Ascending aorta (tissue), 2 donors: ENCODE measurements around the gene MCUR1. TPM values are rescaled to one million over a fixed set of nuclear protein-coding genes. Genes with fewer than 3 reads are reported as not detected.
A peak's percentile ranks its signal among the peaks of the same experiment; 100 is the strongest.

Source experiments
- DNase-seq, 2 donors: peaks; one replicate each; pipeline ENCODE4 v3.0.0-alpha.2; 2019; ENCODE audit warnings: low spot score in 2 of 2
- H3K27ac ChIP-seq, 2 donors: fragments of 200-600 bp; sonication (generic); one replicate each; pipeline ENCODE4 v1.5.1; 2016 to 2017; ENCODE audit warnings: mild to moderate bottlenecking in 1 of 2
- H3K27me3 ChIP-seq: fragments of 200-600 bp; sonication (generic); one replicate; pipeline ENCODE4 v1.5.1; 2017
- H3K36me3 ChIP-seq, 2 donors: fragments of 200-600 bp; sonication (generic); one replicate each; pipeline ENCODE4 v1.5.1; 2016
- H3K4me1 ChIP-seq, 2 donors: fragments of 200-600 bp; sonication (generic); one replicate each; pipeline ENCODE4 v1.5.1; 2016 to 2017; ENCODE audit warnings: mild to moderate bottlenecking in 1 of 2
- H3K4me3 ChIP-seq, 2 donors: fragments of 200-600 bp; sonication (generic); one replicate each; pipeline ENCODE4 v1.5.1; 2016 to 2017; ENCODE audit warnings: mild to moderate bottlenecking in 1 of 2
- H3K9me3 ChIP-seq, 2 donors: fragments of 200-600 bp; sonication (generic); one replicate each; pipeline ENCODE4 v1.5.1; 2016
- CTCF ChIP-seq, 3 experiments: fragments of 200-600 bp in 2 of 3; fragments of 450-650 bp in 1 of 3; sonication (generic) in 2 of 3; IDR thresholded peaks; one replicate each; pipeline ENCODE4 v1.5.1; 2016 to 2019; ENCODE audit warnings: antibody characterized with exemption in 3 of 3, mild to moderate bottlenecking in 1 of 3, moderate library complexity in 1 of 3
- intact Hi-C: fragments of 100-400 bp; cut with DNase I; formaldehyde crosslinking; loops from one replicate; pipeline ENCODE4 v1.15.1; 2023
- total RNA-seq: library from RNA; depleted of rRNA; stranded (reverse); fragments of >200 nt; gene quantifications from one replicate; pipeline ENCODE4 v1.1.0, GENCODE V29; 2016

MCUR1 gene
- total RNA-seq, 1 donor from 2014 or later = 2.8 TPM

DNA sequence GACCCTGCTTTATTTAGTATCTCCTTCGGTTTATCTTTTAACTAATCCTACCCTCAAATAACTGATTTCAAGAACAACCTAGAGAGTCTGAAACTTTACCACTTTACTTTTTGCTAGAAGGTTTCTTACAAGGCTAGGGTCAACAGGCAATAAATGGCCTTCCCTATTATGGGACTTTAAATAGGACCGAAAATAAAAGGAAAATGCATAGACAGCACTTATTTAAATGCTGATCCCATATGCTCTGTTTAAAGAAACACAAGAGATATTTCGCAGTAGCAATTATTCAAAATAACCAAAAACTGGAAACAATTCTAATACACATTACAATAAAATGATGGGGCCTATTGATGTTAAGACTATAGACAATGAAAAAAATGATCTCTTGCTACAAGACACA is 13.7 kb downstream of the MCUR1 start:
- Histone ChIP-seq H3K27me3 (no peaks in the 10 kb centered on the region), H3K36me3 (peaks cover 38 to 48% of the 10 kb centered on the region in 2 donors), H3K4me1 (no peaks in the 10 kb centered on the region), H3K27ac (no peak overlapping the region), H3K4me3 (no peak overlapping the region), H3K9me3 (no peaks in the 10 kb centered on the region)
- TF ChIP-seq CTCF (IDR thresholded peaks at IDR 0.05) = no peak
- intact Hi-C loops = no loop called here
- no peak for DNase-seq

- no peak overlapping the region for H3K4me3 ChIP-seq
- peaks cover 45 to 49% of the 10 kb centered on the region in 2 donors for H3K36me3 ChIP-seq
- TF ChIP-seq CTCF (IDR thresholded peaks at IDR 0.05) = no peak
- no peak overlapping the region for H3K27ac ChIP-seq
- H3K27me3 ChIP-seq = no peaks in the 10 kb centered on the region
- no peak for DNase-seq
- H3K4me1 ChIP-seq = peaks cover 0 to 3% of the 10 kb centered on the region in 2 donors
- H3K9me3 ChIP-seq = no peaks in the 10 kb centered on the region
- intact Hi-C loops = loop anchor here (5.0 kb wide), 1 partner anchor 271 kb away; no protein-coding TSS in a partner anchor
Observed at GRCh38 chr6:13796781-13797180, 17.6 kb downstream of the MCUR1 start.

- Histone ChIP-seq H3K27me3 (no peaks in the 10 kb centered on the region), H3K27ac (no peak overlapping the region), H3K36me3 (peaks cover 31 to 44% of the 10 kb centered on the region in 2 donors), H3K4me1 (peaks cover 0 to 3% of the 10 kb centered on the region in 2 donors), H3K9me3 (no peaks in the 10 kb centered on the region), H3K4me3 (no peak overlapping the region)
- peak; percentile 72 to 95 (median 86) for TF ChIP-seq CTCF (IDR thresholded peaks at IDR 0.05)
- peak in 1 of 2 donors; percentile 90 for DNase-seq
- intact Hi-C loops = loop anchor here (2.0 to 5.0 kb wide), 2 partner anchors 20 to 272 kb away; partner anchors contain the start of gene MCUR1
Observed at GRCh38 chr6:13795041-13795750, 19.2 kb downstream of the MCUR1 start.

- intact Hi-C loops = loop anchor here (2.0 kb wide), 1 partner anchor 21 kb away; the partner anchor contains the start of gene MCUR1
Observed at GRCh38 chr6:13794184-13794583, 20.2 kb downstream of the MCUR1 start.

DNA sequence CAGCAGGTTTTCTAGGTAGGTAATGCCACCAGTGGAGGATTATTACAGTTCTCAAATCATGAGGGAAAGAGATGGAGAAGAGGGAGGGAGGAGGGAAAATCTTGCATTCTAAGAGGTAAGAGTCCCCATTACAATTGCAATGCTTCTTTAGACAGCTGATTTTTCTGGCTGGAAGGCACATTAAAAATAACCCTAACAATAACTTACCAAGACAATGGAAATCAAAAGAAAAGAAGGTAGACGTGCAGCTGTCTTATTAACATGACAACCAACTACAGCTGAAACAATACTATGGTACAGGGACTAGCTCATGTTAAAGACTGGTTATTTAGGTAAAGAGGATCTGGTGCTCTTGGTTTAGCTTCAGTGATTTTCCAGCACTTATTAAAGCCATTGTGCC is 24.6 kb downstream of the MCUR1 start:
- peaks cover 17 to 30% of the 10 kb centered on the region in 2 donors for H3K36me3 ChIP-seq
- H3K4me1 ChIP-seq = peaks cover 0 to 3% of the 10 kb centered on the region in 2 donors
- H3K27me3 ChIP-seq = no peaks in the 10 kb centered on the region
- no peak overlapping the region for H3K27ac ChIP-seq
- TF ChIP-seq CTCF (IDR thresholded peaks at IDR 0.05) = no peak
- H3K4me3 ChIP-seq = no peak overlapping the region
- DNase-seq = no peak
- intact Hi-C loops = no loop called here
- H3K9me3 ChIP-seq = no peaks in the 10 kb centered on the region

More at GRCh38 chr6:13794184-13794583, 20.2 kb downstream of the MCUR1 start:
- TF ChIP-seq CTCF (IDR thresholded peaks at IDR 0.05) = no peak
- no peak for DNase-seq
- H3K27me3 ChIP-seq = no peaks in the 10 kb centered on the region
- H3K4me1 ChIP-seq = peaks cover 0 to 3% of the 10 kb centered on the region in 2 donors
- no peaks in the 10 kb centered on the region for H3K9me3 ChIP-seq
- H3K27ac ChIP-seq = no peak overlapping the region
- H3K4me3 ChIP-seq = no peak overlapping the region
- H3K36me3 ChIP-seq = peaks cover 29 to 40% of the 10 kb centered on the region in 2 donors
